Smooth muscle cell (in vitro differentiated cells): ENCODE data around the gene CREM. TPM values are rescaled to one million over a fixed set of nuclear protein-coding genes. Genes with fewer than 3 reads are reported as not detected.

Experiments
- DNase-seq: peaks from one replicate; lab custom pipeline; 2025; ENCODE audit not compliant: unreplicated experiment; lab: John Stamatoyannopoulos, UW
- H2AFZ ChIP-seq: fragments of 200-600 bp; sonication (generic); 2 replicates; pipeline ENCODE4 v1.6.0; 2016; ENCODE audit warnings: antibody characterized with exemption, low read depth, mild to moderate bottlenecking
- H3F3A ChIP-seq: fragments of 200-600 bp; sonication (generic); 2 replicates; pipeline ENCODE4 v1.6.0; 2017; ENCODE audit warnings: antibody characterized with exemption, low read depth
- H3K27ac ChIP-seq: fragments of 200-600 bp; sonication (generic); 2 replicates; pipeline ENCODE4 v1.5.1; 2016; ENCODE audit warnings: low read depth, mild to moderate bottlenecking
- H3K27me3 ChIP-seq: fragments of 200-600 bp; sonication (generic); 2 replicates; pipeline ENCODE4 v1.6.1; 2016; ENCODE audit warnings: low read depth, mild to moderate bottlenecking
- H3K36me3 ChIP-seq: fragments of 200-600 bp; sonication (generic); 2 replicates; pipeline ENCODE4 v1.5.1; 2016; ENCODE audit warnings: low read depth
- H3K4me1 ChIP-seq: fragments of 200-600 bp; sonication (generic); 2 replicates; pipeline ENCODE4 v1.5.1; 2016; ENCODE audit warnings: low read depth
- H3K4me2 ChIP-seq: fragments of 200-600 bp; sonication (generic); 2 replicates; pipeline ENCODE4 v1.6.0; 2016; ENCODE audit warnings: mild to moderate bottlenecking
- H3K4me3 ChIP-seq: fragments of 200-600 bp; sonication (generic); 2 replicates; pipeline ENCODE4 v1.5.1; 2016; ENCODE audit warnings: mild to moderate bottlenecking
- H3K79me2 ChIP-seq: fragments of 200-600 bp; sonication (generic); 2 replicates; pipeline ENCODE4 v1.6.0; 2016; ENCODE audit warnings: low read depth, mild to moderate bottlenecking
- H3K9ac ChIP-seq: fragments of 200-600 bp; sonication (generic); 2 replicates; pipeline ENCODE4 v1.6.0; 2016; ENCODE audit warnings: low read depth
- H3K9me3 ChIP-seq: fragments of 200-600 bp; sonication (generic); replicated peaks from 2 replicates; pipeline ENCODE4 v1.5.1; 2016; ENCODE audit warnings: low read depth
- H4K20me1 ChIP-seq: fragments of 200-600 bp; sonication (generic); 2 replicates; pipeline ENCODE4 v1.6.0; 2016; ENCODE audit warnings: low read depth
- CTCF ChIP-seq: fragments of 200-600 bp; sonication (generic); IDR thresholded peaks from 2 replicates; pipeline ENCODE4 v1.5.1; 2017; ENCODE audit warnings: borderline replicate concordance, mild to moderate bottlenecking, antibody characterized with exemption; ENCODE audit not compliant: insufficient read depth, poor library complexity, severe bottlenecking
- WGBS: methylation state at CpG from one replicate; pipeline ENCODE4 v1.1.7; 2016; ENCODE audit warnings: low lambda C conversion rate; 5-methylcytosine and 5-hydroxymethylcytosine counted together
- polyA plus RNA-seq: library from polyadenylated mRNA; unstranded; fragments of >200 nt; fragmentation: Nextera tagmentation; extraction: Ambion mirVana; gene quantifications from 2 replicates; pipeline ENCODE4 v1.2.1, GENCODE V29; 2016
- total RNA-seq: library from RNA; depleted of rRNA; stranded (reverse); fragments of >200 nt; gene quantifications from 2 replicates; pipeline ENCODE4 v1.2.3, GENCODE V29; 2014

Gene CREM
- total and polyA plus RNA-seq, 2 experiments from 2014 or later, result 46.4 to 49.3 TPM

GRCh38 chr10:35091994-35092790 is 34.5 kb upstream of the CREM start:
- DNase-seq, result no peak
- 96% methylated on average over 11 of the region's 11 CpGs for WGBS
- Histone ChIP-seq H3K4me2 (no peak overlapping the region), H4K20me1 (no peaks in the 10 kb centered on the region), H3K27me3 (no peaks in the 10 kb centered on the region), H3K9ac (no peak overlapping the region), H3K27ac (no peak overlapping the region), H3K4me1 (peaks cover 6% of the 10 kb centered on the region), H2AFZ (no peak overlapping the region), H3F3A (no peaks in the 10 kb centered on the region), H3K79me2 (peaks cover 29% of the 10 kb centered on the region), H3K36me3 (no peaks in the 10 kb centered on the region), H3K4me3 (no peak overlapping the region), H3K9me3 (no peaks in the 10 kb centered on the region)
- no peak for TF ChIP-seq CTCF

GRCh38 chr10:35092851-35093250 is 33.8 kb upstream of the CREM start:
- Histone ChIP-seq H3K4me1 (peaks cover 6% of the 10 kb centered on the region), H3K4me2 (no peak overlapping the region), H3K4me3 (no peak overlapping the region), H3K9me3 (no peaks in the 10 kb centered on the region), H3K27me3 (peaks cover 5% of the 10 kb centered on the region), H4K20me1 (no peaks in the 10 kb centered on the region), H3K27ac (no peak overlapping the region), H3K9ac (no peak overlapping the region), H3K79me2 (peaks cover 23% of the 10 kb centered on the region), H3K36me3 (no peaks in the 10 kb centered on the region), H3F3A (no peaks in the 10 kb centered on the region), H2AFZ (no peak overlapping the region)
- TF ChIP-seq CTCF, result no peak
- 65% methylated on average over 1 of the region's 1 CpG for WGBS
- no peak for DNase-seq

- peaks cover 5% of the 10 kb centered on the region for H3K27me3 ChIP-seq
- no peaks in the 10 kb centered on the region for H3F3A ChIP-seq
- H3K4me3 ChIP-seq, result no peak overlapping the region
- 93% methylated on average over 2 of the region's 2 CpGs for WGBS
- no peaks in the 10 kb centered on the region for H3K79me2 ChIP-seq
- no peak overlapping the region for H3K4me2 ChIP-seq
- no peak overlapping the region for H3K27ac ChIP-seq
- no peaks in the 10 kb centered on the region for H3K4me1 ChIP-seq
- H3K9ac ChIP-seq, result no peak overlapping the region
- H3K36me3 ChIP-seq, result no peaks in the 10 kb centered on the region
- H3K9me3 ChIP-seq, result no peaks in the 10 kb centered on the region
- H4K20me1 ChIP-seq, result no peaks in the 10 kb centered on the region
- H2AFZ ChIP-seq, result no peak overlapping the region
- TF ChIP-seq CTCF, result no peak
- DNase-seq, result no peak
Observed at GRCh38 chr10:35096312-35096711, 30.3 kb upstream of the CREM start.

GRCh38 chr10:35097510-35097909 is 29.1 kb upstream of the CREM start:
- no peaks in the 10 kb centered on the region for H3K36me3 ChIP-seq

More at GRCh38 chr10:35097510-35097909, 29.1 kb upstream of the CREM start:
- DNase-seq, result no peak
- H3K27me3 ChIP-seq, result peaks cover 5% of the 10 kb centered on the region
- no peak for TF ChIP-seq CTCF
- no peak overlapping the region for H2AFZ ChIP-seq
- H3K9me3 ChIP-seq, result no peaks in the 10 kb centered on the region
- H4K20me1 ChIP-seq, result no peaks in the 10 kb centered on the region
- WGBS, result 90% methylated on average over 1 of the region's 1 CpG
- no peaks in the 10 kb centered on the region for H3K79me2 ChIP-seq
- no peaks in the 10 kb centered on the region for H3F3A ChIP-seq
- H3K4me3 ChIP-seq, result no peak overlapping the region
- H3K4me1 ChIP-seq, result no peaks in the 10 kb centered on the region
- H3K27ac ChIP-seq, result no peak overlapping the region
- no peak overlapping the region for H3K9ac ChIP-seq
- H3K4me2 ChIP-seq, result no peak overlapping the region
